Sigmoid colon (tissue), 7 donors: ENCODE measurements around the gene C11orf58. TPM values are rescaled to one million over a fixed set of nuclear protein-coding genes. Genes with fewer than 3 reads are reported as not detected.
A peak's percentile ranks its signal among the peaks of the same experiment; 100 is the strongest.

ENCODE experiments used
- DNase-seq: peaks from one replicate; pipeline ENCODE4 v3.0.0-alpha.2; 2019
- H3K27ac ChIP-seq, 4 donors: fragments of 200-600 bp; sonication (generic); one replicate each; pipeline ENCODE4 v1.5.1; 2016 to 2019; ENCODE audit warnings: mild to moderate bottlenecking in 1 of 4
- H3K27me3 ChIP-seq, 3 donors: fragments of 200-600 bp; sonication (generic); one replicate each; pipeline ENCODE4 v1.5.1; 2019; ENCODE audit warnings: mild to moderate bottlenecking in 1 of 3
- H3K36me3 ChIP-seq, 4 donors: fragments of 200-600 bp; sonication (generic); one replicate each; pipeline ENCODE4 v1.5.1; 2016 to 2019
- H3K4me1 ChIP-seq, 4 donors: fragments of 200-600 bp; sonication (generic); one replicate each; pipeline ENCODE4 v1.5.1; 2017 to 2019
- H3K4me3 ChIP-seq, 4 donors: fragments of 200-600 bp; sonication (generic); one replicate each; pipeline ENCODE4 v1.5.1; 2017 to 2019; ENCODE audit warnings: mild to moderate bottlenecking in 2 of 4, moderate library complexity in 1 of 4
- H3K9me3 ChIP-seq, 4 donors: fragments of 200-600 bp in 3 of 4; sonication (generic) in 3 of 4; one replicate each; pipeline versions ENCODE4 v1.5.1 to v1.6.1; 2013 to 2019
- CTCF ChIP-seq, 4 experiments: fragments of 450-650 bp in 3 of 4; fragments of 200-600 bp in 1 of 4; IDR thresholded peaks; one replicate each; pipeline ENCODE4 v1.5.1; 2016 to 2019; ENCODE audit warnings: antibody characterized with exemption in 4 of 4, mild to moderate bottlenecking in 3 of 4, moderate library complexity in 2 of 4
- EP300 ChIP-seq, 4 donors: sonication (generic); formaldehyde crosslinking; IDR thresholded peaks; one replicate each; pipeline ENCODE4 v1.6.1; 2017; ENCODE audit warnings: antibody characterized with exemption in 4 of 4
- POLR2A ChIP-seq, 2 donors: fragments of 450-650 bp; IDR thresholded peaks; one replicate each; pipeline ENCODE4 v1.6.1; 2016; ENCODE audit warnings: antibody characterized with exemption in 2 of 2, mild to moderate bottlenecking in 2 of 2, moderate library complexity in 2 of 2
- POLR2AphosphoS5 ChIP-seq, 4 donors: sonication (generic); formaldehyde crosslinking; IDR thresholded peaks; one replicate each; pipeline ENCODE4 v1.6.1; 2017; ENCODE audit warnings: antibody characterized with exemption in 4 of 4
- WGBS, 2 donors: extraction: QIAGEN DNeasy Blood & Tissue Kit; methylation state at CpG; one replicate each; pipeline ENCODE4 v1.1.7; 2013; 5-methylcytosine and 5-hydroxymethylcytosine counted together
- intact Hi-C: fragments of 100-400 bp; cut with DNase I; formaldehyde crosslinking; loops from one replicate; pipeline ENCODE4 v1.15.1; 2023
- polyA plus RNA-seq, 3 donors: library from polyadenylated mRNA; stranded (reverse); fragments of 200-250 nt; gene quantifications; one replicate each; pipeline ENCODE4 v1.2.3, GENCODE V29; 2013
- total RNA-seq, 4 donors: library from RNA; depleted of rRNA; stranded (reverse); fragments of >200 nt; gene quantifications; one replicate each; pipeline ENCODE4 v1.1.0, GENCODE V29; 2016
- donor health status: healthy with polysubstance abuse.
- donor health status: Bipolar disorder and iron deficiency.
- donor health status: healthy.

The C11orf58 gene
- total and polyA plus RNA-seq, 7 donors, result 89.8 to 222 (median 136) TPM

GRCh38 chr11:16790486-16791190 is 52.2 kb downstream of the C11orf58 start:
- Histone ChIP-seq H3K4me3 (no peak overlapping the region), H3K36me3 (no peaks in the 10 kb centered on the region), H3K4me1 (peaks cover 0 to 12% (median 3%) of the 10 kb centered on the region in 4 donors), H3K9me3 (no peaks in the 10 kb centered on the region), H3K27ac (peak overlapping the region in 3 of 4 donors; percentile 44 to 61 (median 52)), H3K27me3 (no peaks in the 10 kb centered on the region)
- intact Hi-C loops, result no loop called here
- no peak for TF ChIP-seq EP300 (IDR thresholded peaks at IDR 0.05)
- no peak for TF ChIP-seq POLR2A (IDR thresholded peaks at IDR 0.05)
- TF ChIP-seq POLR2AphosphoS5 (IDR thresholded peaks at IDR 0.05), result no peak
- TF ChIP-seq CTCF (IDR thresholded peaks at IDR 0.05), result no peak
- WGBS, 2 donors, result 80 to 90% methylated on average over 16 of the region's 16 CpGs
- no peak for DNase-seq

- H3K9me3 ChIP-seq, result no peaks in the 10 kb centered on the region
- no peaks in the 10 kb centered on the region for H3K36me3 ChIP-seq
- TF ChIP-seq EP300 (IDR thresholded peaks at IDR 0.05) (no peak), POLR2AphosphoS5 (IDR thresholded peaks at IDR 0.05) (peak in 1 of 4 donors; percentile 66)
- 69 to 80% methylated on average over 13 of the region's 13 CpGs for WGBS, 2 donors
- intact Hi-C loops, result no loop called here
- no peaks in the 10 kb centered on the region for H3K27me3 ChIP-seq
- H3K4me3 ChIP-seq, result no peak overlapping the region
- no peak for DNase-seq
- peaks cover 0 to 12% (median 3%) of the 10 kb centered on the region in 4 donors for H3K4me1 ChIP-seq
- peak overlapping the region; percentile 44 to 61 (median 52) for H3K27ac ChIP-seq
These were observed 52.9 kb downstream of the C11orf58 start for GRCh38 chr11:16791191-16791961.

GRCh38 chr11:16792426-16792825 is 54.0 kb downstream of the C11orf58 start:
- H3K9me3 ChIP-seq, result no peaks in the 10 kb centered on the region
- H3K27me3 ChIP-seq, result no peaks in the 10 kb centered on the region
- H3K36me3 ChIP-seq, result no peaks in the 10 kb centered on the region
- H3K4me3 ChIP-seq, result no peak overlapping the region
- DNase-seq, result no peak
- peak overlapping the region in 1 of 4 donors; percentile 52 for H3K27ac ChIP-seq
- intact Hi-C loops, result no loop called here
- peaks cover 0 to 12% (median 3%) of the 10 kb centered on the region in 4 donors for H3K4me1 ChIP-seq
- no peak for TF ChIP-seq POLR2A (IDR thresholded peaks at IDR 0.05)
- no peak for TF ChIP-seq CTCF (IDR thresholded peaks at IDR 0.05)
- TF ChIP-seq POLR2AphosphoS5 (IDR thresholded peaks at IDR 0.05), result no peak
- TF ChIP-seq EP300 (IDR thresholded peaks at IDR 0.05), result no peak

- H3K27me3 ChIP-seq, result no peaks in the 10 kb centered on the region
- intact Hi-C loops, result no loop called here
- no peak overlapping the region for H3K4me3 ChIP-seq
- peak overlapping the region in 1 of 4 donors; percentile 52 for H3K27ac ChIP-seq
- H3K36me3 ChIP-seq, result no peaks in the 10 kb centered on the region
- H3K9me3 ChIP-seq, result no peaks in the 10 kb centered on the region
- TF ChIP-seq POLR2AphosphoS5 (IDR thresholded peaks at IDR 0.05), result no peak
- no peak for TF ChIP-seq POLR2A (IDR thresholded peaks at IDR 0.05)
- no peak for TF ChIP-seq EP300 (IDR thresholded peaks at IDR 0.05)
- no peak for TF ChIP-seq CTCF (IDR thresholded peaks at IDR 0.05)
- no peak for DNase-seq
- H3K4me1 ChIP-seq, result peaks cover 0 to 12% (median 3%) of the 10 kb centered on the region in 4 donors
- 92 to 95% methylated on average over 3 of the region's 3 CpGs for WGBS, 2 donors
These were observed 54.6 kb downstream of the C11orf58 start for GRCh38 chr11:16793009-16793408.

- H3K9me3 ChIP-seq, result no peaks in the 10 kb centered on the region
- TF ChIP-seq EP300 (IDR thresholded peaks at IDR 0.05), result no peak
- TF ChIP-seq POLR2A (IDR thresholded peaks at IDR 0.05), result no peak
- no peaks in the 10 kb centered on the region for H3K36me3 ChIP-seq
- intact Hi-C loops, result no loop called here
- H3K4me1 ChIP-seq, result peaks cover 0 to 12% (median 3%) of the 10 kb centered on the region in 4 donors
- H3K27ac ChIP-seq, result no peak overlapping the region
- H3K27me3 ChIP-seq, result no peaks in the 10 kb centered on the region
- DNase-seq, result no peak
- 93 to 94% methylated on average over 3 of the region's 3 CpGs for WGBS, 2 donors
- no peak overlapping the region for H3K4me3 ChIP-seq
These were observed 55.1 kb downstream of the C11orf58 start for GRCh38 chr11:16793511-16793910.
